Stimulated activated naive CD8-positive, alpha-beta T cell treated with anti-CD3 and anti-CD28 coated beads, Interleukin-15, Interleukin-2, amounts not matched to agents 100 ng/mL and 50 ng/mL, for 24 hours (primary cell): Measurements from ENCODE around the gene ZHX3.

Experiments used
- H3K27ac Mint-ChIP-seq: one replicate; pipeline ENCODE4 v1.8.0; 2021; ENCODE audit warnings: mild to moderate bottlenecking, mixed read lengths
- H3K27me3 Mint-ChIP-seq: one replicate; pipeline ENCODE4 v1.8.0; 2021; ENCODE audit warnings: mixed read lengths
- H3K36me3 Mint-ChIP-seq: one replicate; pipeline ENCODE4 v1.8.0; 2021; ENCODE audit warnings: low read depth, mixed read lengths
- H3K4me1 Mint-ChIP-seq: one replicate; pipeline ENCODE4 v1.8.0; 2021; ENCODE audit warnings: low read depth, mixed read lengths
- H3K4me3 Mint-ChIP-seq: one replicate; pipeline ENCODE4 v1.8.0; 2021; ENCODE audit warnings: mild to moderate bottlenecking, mixed read lengths
- H3K9me3 Mint-ChIP-seq: one replicate; pipeline ENCODE4 v1.8.0; 2021; ENCODE audit warnings: mixed read lengths

The ZHX3 gene, protein sequence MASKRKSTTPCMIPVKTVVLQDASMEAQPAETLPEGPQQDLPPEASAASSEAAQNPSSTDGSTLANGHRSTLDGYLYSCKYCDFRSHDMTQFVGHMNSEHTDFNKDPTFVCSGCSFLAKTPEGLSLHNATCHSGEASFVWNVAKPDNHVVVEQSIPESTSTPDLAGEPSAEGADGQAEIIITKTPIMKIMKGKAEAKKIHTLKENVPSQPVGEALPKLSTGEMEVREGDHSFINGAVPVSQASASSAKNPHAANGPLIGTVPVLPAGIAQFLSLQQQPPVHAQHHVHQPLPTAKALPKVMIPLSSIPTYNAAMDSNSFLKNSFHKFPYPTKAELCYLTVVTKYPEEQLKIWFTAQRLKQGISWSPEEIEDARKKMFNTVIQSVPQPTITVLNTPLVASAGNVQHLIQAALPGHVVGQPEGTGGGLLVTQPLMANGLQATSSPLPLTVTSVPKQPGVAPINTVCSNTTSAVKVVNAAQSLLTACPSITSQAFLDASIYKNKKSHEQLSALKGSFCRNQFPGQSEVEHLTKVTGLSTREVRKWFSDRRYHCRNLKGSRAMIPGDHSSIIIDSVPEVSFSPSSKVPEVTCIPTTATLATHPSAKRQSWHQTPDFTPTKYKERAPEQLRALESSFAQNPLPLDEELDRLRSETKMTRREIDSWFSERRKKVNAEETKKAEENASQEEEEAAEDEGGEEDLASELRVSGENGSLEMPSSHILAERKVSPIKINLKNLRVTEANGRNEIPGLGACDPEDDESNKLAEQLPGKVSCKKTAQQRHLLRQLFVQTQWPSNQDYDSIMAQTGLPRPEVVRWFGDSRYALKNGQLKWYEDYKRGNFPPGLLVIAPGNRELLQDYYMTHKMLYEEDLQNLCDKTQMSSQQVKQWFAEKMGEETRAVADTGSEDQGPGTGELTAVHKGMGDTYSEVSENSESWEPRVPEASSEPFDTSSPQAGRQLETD

DNA sequence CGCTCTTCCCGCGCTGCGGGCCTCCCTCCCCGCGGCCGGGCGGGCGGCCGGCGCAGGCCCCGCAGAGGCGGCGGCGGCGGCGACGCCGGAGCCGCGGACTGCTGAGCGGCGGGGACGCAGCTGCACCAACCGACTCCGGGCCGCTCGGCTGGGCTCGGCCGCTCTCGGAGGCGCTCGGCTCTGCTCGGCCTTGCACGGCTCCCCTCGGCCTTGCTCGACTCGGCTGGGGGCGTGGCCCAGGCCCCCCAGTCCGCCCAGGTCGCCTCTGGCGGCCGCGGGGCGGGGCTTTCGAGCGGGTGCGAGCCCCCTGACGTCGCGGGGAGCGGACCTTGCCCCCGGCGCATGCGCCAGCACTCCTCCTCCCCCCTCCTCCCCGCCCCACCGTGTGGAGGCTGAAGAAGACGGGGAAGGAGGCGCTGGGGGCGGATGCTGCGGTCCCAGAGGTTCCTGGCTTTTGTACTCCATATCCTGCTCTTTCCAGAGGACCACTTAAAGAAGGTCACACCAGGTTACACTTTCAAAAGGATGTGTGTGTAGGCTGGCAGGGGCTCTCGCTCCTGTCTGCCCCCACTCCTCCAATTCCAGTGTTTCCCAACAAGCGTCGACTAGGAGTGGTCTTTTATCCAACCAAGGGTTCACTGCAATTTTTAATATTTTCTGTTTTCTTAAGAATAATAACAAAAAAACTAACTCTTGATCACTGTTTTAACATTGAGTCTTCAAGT, at the start of gene ZHX3:
Gene ZHX3, minus strand, starts transcription at position 186 of the 725 bp plus-strand sequence. CDS start 112,815 bp downstream, outside the sequence.
- Mint-ChIP-seq H3K27me3 (no peaks in the 10 kb centered on the region), H3K36me3 (no peaks in the 10 kb centered on the region), H3K27ac (peak within 1 kb of the TSS; percentile 91), H3K4me3 (peak within 1 kb of the TSS; percentile 92), H3K4me1 (peaks cover 33% of the 10 kb centered on the region), H3K9me3 (no peaks in the 10 kb centered on the region)

DNA sequence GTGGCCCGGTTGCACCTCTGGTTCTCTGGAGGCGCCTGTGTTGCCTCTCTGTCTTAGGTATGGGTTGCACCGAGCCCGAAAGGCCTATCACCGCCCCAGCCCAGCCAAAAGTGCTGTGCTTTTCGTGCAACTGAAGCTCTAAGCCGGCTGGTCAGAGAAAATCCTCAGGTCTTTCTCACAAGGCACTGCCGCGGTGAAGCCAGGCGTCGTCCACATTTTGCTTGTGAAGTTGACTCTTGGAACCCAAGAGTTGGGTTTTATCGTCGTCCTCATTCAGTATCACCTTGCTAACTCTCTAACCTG, 49.8 kb upstream of the ZHX3 start:
- H3K36me3 Mint-ChIP-seq: no peaks in the 10 kb centered on the region
- H3K9me3 Mint-ChIP-seq: peaks cover 5% of the 10 kb centered on the region
- peak overlapping the region; percentile 54 for H3K4me3 Mint-ChIP-seq
- H3K4me1 Mint-ChIP-seq: peaks cover 7% of the 10 kb centered on the region
- no peak overlapping the region for H3K27ac Mint-ChIP-seq
- peaks cover 46% of the 10 kb centered on the region for H3K27me3 Mint-ChIP-seq

DNA sequence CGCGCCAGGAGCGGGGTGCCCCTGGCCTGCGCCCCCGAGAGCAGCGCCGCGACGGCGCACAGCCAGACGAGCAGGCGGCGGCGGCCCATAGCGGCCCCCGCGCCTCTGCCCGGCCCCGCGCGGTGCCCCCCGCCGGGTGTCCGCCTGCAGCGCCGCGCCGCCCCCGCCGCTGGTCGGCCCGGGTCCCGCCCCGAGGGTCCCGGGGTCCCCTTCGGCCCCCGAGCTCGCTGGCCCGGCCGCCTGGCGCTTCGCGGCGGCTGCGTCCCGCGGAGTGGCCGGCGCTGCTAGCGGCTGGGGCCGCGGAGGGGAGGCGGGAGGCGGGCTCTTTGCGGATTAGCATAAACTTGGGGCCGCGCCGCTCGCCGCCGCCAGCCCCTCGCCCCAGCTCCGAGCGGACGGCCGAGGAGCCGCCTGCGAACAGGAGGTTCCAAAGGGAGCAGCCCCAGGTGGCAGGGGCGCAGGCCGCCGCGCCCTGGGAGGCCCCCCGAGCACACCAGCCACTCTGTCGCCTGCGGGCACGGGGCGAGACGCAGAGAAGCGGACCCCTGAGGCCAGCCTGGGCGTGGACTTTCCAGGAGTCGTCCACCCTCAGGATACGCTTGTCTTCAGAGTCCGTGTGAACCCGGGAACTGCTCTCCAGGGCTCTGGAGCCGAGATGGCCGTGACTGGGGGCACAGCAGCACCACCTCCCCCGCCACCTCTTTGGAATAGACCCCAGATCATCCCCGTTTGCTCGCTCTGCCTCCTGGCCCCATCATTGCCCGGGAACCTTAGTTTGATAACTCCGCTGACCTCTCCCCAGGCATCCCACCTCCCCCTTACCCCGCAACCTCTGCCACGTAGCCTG, 49.2 kb upstream of the ZHX3 start, which contains the start of gene EMILIN3:
Gene EMILIN3, minus strand, starts transcription at position 273 of the 847 bp plus-strand sequence. Its CDS starts 184 bp downstream, at position 89.
- Mint-ChIP-seq H3K36me3 (no peaks in the 10 kb centered on the region), H3K27me3 (peaks cover 46% of the 10 kb centered on the region), H3K4me1 (peaks cover 7% of the 10 kb centered on the region), H3K9me3 (peaks cover 5% of the 10 kb centered on the region), H3K27ac (no peak within 1 kb of the TSS), H3K4me3 (peak within 1 kb of the TSS; percentile 54)

DNA sequence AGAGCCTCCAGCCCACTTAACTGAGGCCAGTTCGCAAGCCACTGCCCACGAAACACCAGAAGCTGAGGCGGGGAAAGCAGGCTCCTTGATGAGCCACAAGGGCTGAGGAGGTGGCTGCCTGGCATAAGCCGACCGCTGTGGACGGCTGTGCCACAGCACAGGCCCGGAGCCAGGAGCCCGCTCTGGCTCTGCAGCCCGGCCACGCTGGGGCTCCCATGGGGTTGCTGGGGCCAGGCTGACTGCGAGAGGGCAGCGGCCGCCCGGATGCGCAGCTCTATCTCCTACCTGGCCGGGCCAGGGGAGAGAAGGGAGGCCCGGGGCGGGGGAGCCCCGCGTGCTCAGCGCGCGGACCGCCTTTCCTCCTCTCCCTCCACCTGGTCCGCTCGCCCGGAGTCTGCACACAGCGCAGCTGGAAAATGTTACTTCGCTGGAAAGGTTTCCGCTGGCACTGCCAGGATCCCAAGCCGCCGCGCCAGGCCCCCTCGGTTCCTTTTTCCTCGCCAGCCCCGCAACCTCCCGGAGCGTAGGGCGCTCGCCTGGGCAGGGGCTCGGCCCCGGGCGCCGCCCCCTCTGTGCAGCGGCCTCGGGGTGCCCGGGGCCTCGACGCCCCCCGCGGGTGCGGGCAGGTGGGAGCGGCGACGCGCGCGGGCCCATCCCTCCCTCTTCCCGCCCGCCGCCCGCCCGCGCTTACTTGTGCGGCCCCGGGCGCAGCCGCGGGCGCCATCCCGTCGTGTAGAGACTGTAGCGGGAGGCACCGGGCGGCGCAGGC, 48.4 kb upstream of the ZHX3 start:
- no peak overlapping the region for H3K4me3 Mint-ChIP-seq
- peaks cover 40% of the 10 kb centered on the region for H3K27me3 Mint-ChIP-seq

DNA sequence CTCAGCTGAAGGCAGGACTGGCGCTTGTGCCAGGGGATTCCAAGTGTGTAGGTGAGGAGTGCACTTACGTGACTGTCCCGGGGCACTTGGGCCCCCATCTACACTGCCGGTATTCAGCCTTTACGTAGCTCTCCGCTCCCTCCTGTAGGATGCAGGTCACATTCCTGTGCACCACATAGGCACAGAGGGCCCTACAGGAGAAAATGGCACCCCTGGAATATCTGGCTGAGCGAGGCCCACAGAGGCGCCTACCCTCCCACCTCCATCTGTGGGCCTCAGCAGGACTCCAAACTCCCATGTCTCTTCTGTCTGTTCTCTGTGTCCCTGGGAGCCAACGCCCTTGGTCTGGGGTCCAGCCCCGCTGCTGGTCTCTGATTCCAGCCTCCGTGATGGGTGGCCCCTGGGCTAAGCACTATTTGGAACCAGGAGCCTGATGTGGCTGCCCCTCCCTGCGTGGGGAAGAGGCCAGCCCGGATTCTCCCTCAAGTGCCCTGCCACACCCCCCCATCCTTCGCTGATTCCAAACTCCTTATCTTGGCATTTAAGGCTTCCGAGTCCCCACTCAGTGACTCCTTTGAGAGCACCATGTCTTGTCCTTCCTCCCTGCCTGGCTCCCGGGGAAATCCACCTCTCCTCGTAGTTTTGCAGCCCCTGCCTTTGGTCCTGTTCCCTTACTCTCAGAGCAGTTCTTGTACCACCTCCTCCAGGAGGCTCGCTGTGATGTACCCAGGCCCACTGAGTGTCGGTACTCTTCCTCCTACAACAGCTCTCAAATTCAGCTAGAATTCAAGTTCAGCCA, 47.6 kb upstream of the ZHX3 start:
- Mint-ChIP-seq H3K4me3 (no peak overlapping the region), H3K4me1 (peaks cover 7% of the 10 kb centered on the region), H3K27me3 (peaks cover 40% of the 10 kb centered on the region), H3K9me3 (no peaks in the 10 kb centered on the region), H3K27ac (no peak overlapping the region), H3K36me3 (no peaks in the 10 kb centered on the region)

More for the DNA sequence above, 48.4 kb upstream of the ZHX3 start:
- Mint-ChIP-seq H3K9me3 (peaks cover under 1% of the 10 kb centered on the region), H3K36me3 (no peaks in the 10 kb centered on the region), H3K27ac (no peak overlapping the region), H3K4me1 (peaks cover 7% of the 10 kb centered on the region)

DNA sequence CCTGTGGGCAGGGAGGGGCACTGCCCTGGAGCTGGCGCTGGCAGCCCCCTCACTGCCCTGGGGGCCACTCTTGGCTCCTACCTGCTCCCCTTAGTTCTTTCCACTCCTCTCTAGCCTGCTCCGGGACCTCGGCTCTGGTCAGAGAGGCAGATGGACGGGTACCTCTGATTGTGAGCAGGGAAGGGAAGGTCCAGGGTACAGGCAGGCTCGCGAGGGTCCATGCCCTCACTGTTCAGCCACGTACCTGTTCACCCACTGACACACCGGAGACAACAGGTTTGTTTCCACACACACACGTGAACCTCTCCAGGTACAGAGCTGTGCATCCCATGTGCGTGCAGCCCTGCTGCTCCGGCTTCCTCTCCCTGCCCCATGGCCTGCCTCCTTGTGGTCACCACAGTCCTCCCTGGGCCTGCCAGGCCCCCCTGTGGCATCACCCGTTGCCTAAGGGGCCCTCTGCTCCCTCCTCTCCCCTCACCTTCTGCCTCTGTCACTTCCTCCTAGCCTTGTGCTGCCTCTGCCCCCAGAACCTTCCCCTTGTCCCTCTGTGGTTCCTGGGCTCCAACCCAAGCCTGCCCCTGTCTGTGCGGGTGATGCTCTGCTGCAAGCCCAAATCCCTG, 46.8 kb upstream of the ZHX3 start:
- H3K9me3 Mint-ChIP-seq: no peaks in the 10 kb centered on the region
- no peaks in the 10 kb centered on the region for H3K36me3 Mint-ChIP-seq
- H3K4me1 Mint-ChIP-seq: peaks cover 7% of the 10 kb centered on the region
- no peak overlapping the region for H3K4me3 Mint-ChIP-seq
- no peak overlapping the region for H3K27ac Mint-ChIP-seq
- peaks cover 32% of the 10 kb centered on the region for H3K27me3 Mint-ChIP-seq

DNA sequence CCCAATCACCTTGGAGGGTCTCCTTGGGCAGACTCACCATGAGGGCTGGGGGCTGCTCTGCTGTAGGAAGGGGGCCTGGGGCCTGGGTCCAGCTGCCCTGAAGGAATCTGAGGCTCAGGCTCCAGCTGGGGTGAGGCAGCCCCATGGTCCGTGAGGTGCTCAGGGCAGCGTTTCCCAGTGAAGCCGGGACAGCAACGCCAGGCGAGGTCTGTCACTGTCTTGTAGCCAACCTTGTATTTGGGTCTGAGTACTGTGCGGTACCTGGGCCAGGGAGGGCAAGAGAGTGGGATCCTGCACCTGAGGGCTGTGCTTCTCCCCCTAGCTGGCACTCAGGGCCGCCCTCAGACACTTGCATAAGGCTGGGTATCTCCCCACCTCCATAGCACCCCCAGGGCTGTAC, 46.1 kb upstream of the ZHX3 start:
- H3K9me3 Mint-ChIP-seq: no peaks in the 10 kb centered on the region
- no peaks in the 10 kb centered on the region for H3K36me3 Mint-ChIP-seq
- peaks cover 27% of the 10 kb centered on the region for H3K27me3 Mint-ChIP-seq
- H3K4me1 Mint-ChIP-seq: peaks cover 7% of the 10 kb centered on the region
- H3K4me3 Mint-ChIP-seq: no peak overlapping the region
- no peak overlapping the region for H3K27ac Mint-ChIP-seq

DNA sequence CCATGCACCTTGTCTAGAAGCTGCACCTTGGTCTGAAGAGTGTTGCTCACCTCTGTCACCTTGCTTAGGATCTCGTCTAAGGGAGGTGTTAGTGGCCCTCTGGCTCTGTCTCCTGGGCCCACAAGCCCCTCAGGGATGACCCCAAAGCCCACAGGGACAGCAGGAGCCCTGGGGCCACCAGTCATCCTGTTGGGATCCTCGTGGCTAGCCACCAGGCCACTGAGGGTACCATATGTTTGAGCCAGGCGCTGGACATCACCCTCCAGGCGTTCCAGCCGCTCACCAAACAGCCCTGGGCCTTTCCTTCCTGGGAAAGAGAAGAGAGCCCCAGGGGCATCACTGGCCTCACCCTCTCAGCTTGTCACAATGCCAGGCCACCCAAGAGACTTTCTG, 45.2 kb upstream of the ZHX3 start:
- Mint-ChIP-seq H3K27me3 (peaks cover 21% of the 10 kb centered on the region), H3K9me3 (no peaks in the 10 kb centered on the region), H3K4me3 (no peak overlapping the region), H3K36me3 (no peaks in the 10 kb centered on the region), H3K27ac (no peak overlapping the region), H3K4me1 (peaks cover 7% of the 10 kb centered on the region)

DNA sequence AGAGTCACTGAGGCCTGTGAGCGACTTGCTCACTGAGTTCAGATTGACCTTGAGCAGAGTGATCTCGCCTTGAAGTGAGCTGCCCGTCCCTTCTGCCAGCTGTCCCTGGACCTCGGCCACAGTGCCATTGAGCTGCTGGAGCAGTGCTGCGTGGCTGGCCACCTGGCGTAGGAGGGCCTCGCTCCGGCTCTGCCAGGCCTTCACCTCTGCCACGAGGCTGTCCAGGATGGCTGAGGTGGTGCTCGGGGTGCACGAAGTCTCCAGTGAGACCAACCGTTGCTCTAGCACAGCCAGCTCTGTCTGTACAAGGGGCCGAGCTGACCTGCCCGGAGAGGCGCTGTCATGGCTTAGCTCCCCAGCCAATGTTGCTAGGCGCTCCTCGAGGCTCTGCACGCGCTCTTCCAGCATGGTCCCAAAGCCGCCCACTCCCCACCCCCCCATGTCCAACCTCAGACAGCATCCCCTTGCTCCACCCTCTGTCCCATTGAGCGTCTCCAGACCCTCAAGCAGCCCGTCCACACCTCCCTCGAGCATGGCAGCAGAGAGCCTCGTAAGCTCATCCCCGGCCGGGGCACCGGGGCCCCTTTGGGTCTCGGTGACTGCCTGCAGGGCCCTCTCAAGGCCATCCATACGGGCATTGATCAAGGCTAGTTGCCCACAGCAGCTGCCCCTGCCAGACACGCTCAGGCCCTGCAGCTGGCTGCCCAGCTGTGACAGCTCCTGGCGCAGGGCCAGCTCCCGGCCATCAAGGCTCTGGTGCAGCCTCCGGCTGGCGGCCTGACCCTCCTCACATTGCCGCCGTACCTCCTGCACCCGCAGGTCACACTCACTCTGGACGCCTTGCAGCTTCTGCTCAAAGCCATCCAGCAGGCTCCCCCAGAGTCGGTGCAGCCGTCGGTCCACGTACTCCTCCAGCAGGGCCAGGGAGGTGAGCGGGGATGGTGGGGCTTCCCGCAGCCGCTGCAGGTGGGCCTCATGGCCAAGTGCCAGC, 44.5 kb upstream of the ZHX3 start:
- no peaks in the 10 kb centered on the region for H3K9me3 Mint-ChIP-seq
- H3K27me3 Mint-ChIP-seq: peaks cover 14% of the 10 kb centered on the region
- no peak overlapping the region for H3K4me3 Mint-ChIP-seq
- peaks cover 1% of the 10 kb centered on the region for H3K4me1 Mint-ChIP-seq
- no peaks in the 10 kb centered on the region for H3K36me3 Mint-ChIP-seq
- no peak overlapping the region for H3K27ac Mint-ChIP-seq

DNA sequence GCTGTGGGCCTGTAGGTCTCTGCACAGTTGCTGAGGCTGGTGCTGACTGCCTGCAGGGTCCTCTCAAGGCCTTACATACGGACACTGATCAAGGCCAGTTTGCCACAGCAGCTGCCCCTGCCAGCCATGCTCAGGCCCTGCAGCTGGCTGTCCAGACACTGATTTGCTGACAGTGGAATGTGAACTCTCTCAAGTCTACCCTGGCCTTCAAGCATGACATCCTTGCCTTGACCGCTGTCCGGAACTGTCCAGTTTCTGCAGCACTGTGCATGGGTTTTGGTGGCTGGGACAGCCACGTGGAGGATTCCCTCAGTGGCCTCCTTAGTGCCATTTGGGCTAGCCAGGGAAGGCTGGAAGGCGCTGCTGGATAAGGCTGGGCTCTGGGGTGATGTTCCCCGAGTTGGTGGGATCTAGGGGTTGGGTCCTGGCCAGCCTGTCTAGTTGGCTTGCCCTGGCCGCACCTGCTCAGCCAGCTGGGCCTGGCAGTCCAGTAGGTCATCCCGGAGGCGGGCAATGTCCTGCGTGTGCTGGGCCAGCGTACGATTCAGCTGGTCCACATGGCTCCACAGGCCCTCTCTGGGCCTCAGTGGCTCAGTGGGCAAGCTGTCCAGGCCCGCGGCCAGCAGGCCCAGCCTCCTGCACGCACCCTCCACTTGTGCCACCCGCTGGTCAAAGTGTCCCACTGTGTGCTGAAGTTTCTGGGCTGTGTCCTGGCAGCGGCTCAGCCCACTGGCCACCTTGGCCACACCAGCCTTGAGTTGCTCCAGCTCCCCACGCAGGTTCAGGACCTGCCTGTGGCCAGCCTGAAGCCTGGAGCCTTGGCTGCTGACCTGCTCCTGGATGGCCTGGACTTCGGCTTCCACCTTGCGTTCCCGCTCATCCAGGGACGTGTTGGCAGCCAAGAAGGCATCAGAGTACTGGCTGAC, 43.6 kb upstream of the ZHX3 start:
- Mint-ChIP-seq H3K9me3 (no peaks in the 10 kb centered on the region), H3K27me3 (peaks cover 12% of the 10 kb centered on the region), H3K4me3 (no peak overlapping the region), H3K36me3 (no peaks in the 10 kb centered on the region), H3K27ac (no peak overlapping the region), H3K4me1 (no peaks in the 10 kb centered on the region)

DNA sequence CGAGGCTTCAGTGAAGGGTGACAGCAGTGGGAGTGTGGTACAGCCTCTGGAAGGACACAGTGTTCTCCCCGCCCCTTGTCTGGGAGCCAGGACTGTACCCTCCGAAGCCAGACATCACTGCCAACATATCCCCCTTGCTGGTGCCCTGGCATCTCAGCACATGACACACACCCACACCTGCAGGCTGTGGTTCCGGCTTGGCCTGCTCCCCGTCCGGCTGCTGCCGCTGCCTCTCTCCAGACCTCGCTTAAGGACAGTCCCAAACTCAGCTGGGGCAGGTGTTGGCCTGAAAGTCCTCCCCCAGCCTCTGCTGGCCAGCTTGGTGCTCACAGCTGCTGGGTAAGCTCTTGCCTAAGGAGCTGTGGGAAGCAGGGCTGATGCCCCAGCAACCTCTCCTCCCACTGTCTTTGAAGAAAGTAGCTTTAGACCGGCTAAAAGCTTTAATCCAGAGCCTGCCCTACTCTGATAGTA, 42.0 kb upstream of the ZHX3 start:
- H3K27me3 Mint-ChIP-seq: peaks cover under 1% of the 10 kb centered on the region
- no peaks in the 10 kb centered on the region for H3K36me3 Mint-ChIP-seq
- no peaks in the 10 kb centered on the region for H3K4me1 Mint-ChIP-seq
- no peak overlapping the region for H3K27ac Mint-ChIP-seq
- H3K9me3 Mint-ChIP-seq: no peaks in the 10 kb centered on the region
- no peak overlapping the region for H3K4me3 Mint-ChIP-seq
